A673 (cell line): ENCODE results near the gene ASTN2. TPM values are rescaled to one million over a fixed set of nuclear protein-coding genes. Genes with fewer than 3 reads are reported as not detected.

ENCODE experiments used
- BruUV-seq: library from RNA; stranded (reverse); fragments of 400-500 nt; replicated peaks from 2 replicates; lab custom pipeline; 2021; lab: Mats Ljungman, UMichigan
- CTCF ChIA-PET: fragments of 300-600 bp; sonication (Branson Sonifier 250); formaldehyde crosslinking; loops from one replicate; lab custom pipeline; 2022; ENCODE audit warnings: antibody characterized with exemption; lab: Charles Lee
- POLR2A ChIA-PET: fragments of 300-600 bp; sonication (Branson Sonifier 250); formaldehyde crosslinking; loops from one replicate; lab custom pipeline; 2022; ENCODE audit warnings: antibody characterized with exemption; ENCODE audit not compliant: low non-redundant PET; lab: Charles Lee
- DNase-seq: peaks from one replicate; pipeline ENCODE4 v3.0.0-alpha.2; 2015; ENCODE audit warnings: low spot score
- H3K27ac ChIP-seq: fragments of 200-600 bp; sonication (generic); 2 replicates; pipeline ENCODE4 v1.5.1; 2016; ENCODE audit warnings: mixed run types, low read depth, mild to moderate bottlenecking, mixed read lengths, antibody characterized with exemption, low read length; ENCODE audit not compliant: poor library complexity, severe bottlenecking
- H3K27me3 ChIP-seq: fragments of 200-600 bp; sonication (generic); replicated peaks from 2 replicates; pipeline ENCODE4 v1.6.1; 2017; ENCODE audit warnings: mixed run types, low read depth, mild to moderate bottlenecking, mixed read lengths, antibody characterized with exemption, low read length; ENCODE audit not compliant: insufficient read depth, poor library complexity
- H3K36me3 ChIP-seq: fragments of 200-600 bp; sonication (generic); 2 replicates; pipeline ENCODE4 v1.6.1; 2016; ENCODE audit warnings: mixed run types, mild to moderate bottlenecking, mixed read lengths, antibody characterized with exemption, low read length; ENCODE audit not compliant: insufficient read depth, poor library complexity, severe bottlenecking
- H3K4me1 ChIP-seq: fragments of 200-600 bp; sonication (generic); 2 replicates; pipeline ENCODE4 v1.6.1; 2017; ENCODE audit warnings: mixed run types, mild to moderate bottlenecking, mixed read lengths, antibody characterized with exemption, low read length; ENCODE audit not compliant: insufficient read depth, poor library complexity, severe bottlenecking
- H3K4me3 ChIP-seq: fragments of 200-600 bp; sonication (generic); 2 replicates; pipeline ENCODE4 v1.5.1; 2016; ENCODE audit warnings: low read depth, mixed run types, mild to moderate bottlenecking, mixed read lengths, low read length; ENCODE audit not compliant: poor library complexity, severe bottlenecking
- H3K9me3 ChIP-seq: fragments of 200-600 bp; sonication (generic); 2 replicates; pipeline ENCODE4 v1.6.1; 2016; ENCODE audit warnings: mixed run types, low read depth, mild to moderate bottlenecking, mixed read lengths, antibody characterized with exemption, low read length; ENCODE audit not compliant: poor library complexity, severe bottlenecking
- CTCF ChIP-seq: fragments of 300-800, 200-600 bp; sonication (generic); conservative IDR thresholded peaks from 2 replicates; pipeline ENCODE4 v1.5.1; 2017; ENCODE audit warnings: low read depth, mild to moderate bottlenecking, antibody characterized with exemption, low read length, moderate library complexity, mixed read lengths
- EZH2 ChIP-seq: fragments of 200-600 bp; sonication (generic); IDR thresholded peaks from 2 replicates; pipeline ENCODE4 v1.6.1; 2017; ENCODE audit warnings: borderline replicate concordance, low read depth, mild to moderate bottlenecking, mixed read lengths, antibody characterized with exemption, low read length; ENCODE audit not compliant: poor library complexity, severe bottlenecking
- intact Hi-C: fragments of 100-400 bp; cut with micrococcal nuclease; formaldehyde crosslinking; loops from one replicate; pipeline ENCODE4 v1.10.0; 2022; ENCODE audit not compliant: unreplicated experiment
- total RNA-seq: library from RNA; stranded (reverse); gene quantifications from 2 replicates; pipeline ENCODE4 v1.2.3, GENCODE V29; 2021

The ASTN2 gene
- total RNA-seq, 1 experiment from 2014 or later = 3.4 TPM

- DNase-seq = no peak
- H3K4me1 ChIP-seq = no peaks in the 10 kb centered on the region
- H3K4me3 ChIP-seq = no peak overlapping the region
- H3K9me3 ChIP-seq = no peaks in the 10 kb centered on the region
- POLR2A ChIA-PET = no interaction called here
- intact Hi-C loops = no loop called here
- H3K27me3 ChIP-seq = peaks cover 6% of the 10 kb centered on the region
- no peak overlapping the region for H3K27ac ChIP-seq
- CTCF ChIA-PET = no interaction called here
- no peaks in the 10 kb centered on the region for H3K36me3 ChIP-seq
- no TSS peak for BruUV-seq
- TF ChIP-seq EZH2 = no peak
- TF ChIP-seq CTCF = no peak
Observed at GRCh38 chr9:117214416-117214815, 200.4 kb downstream of the ASTN2 start.

GRCh38 chr9:117211280-117211679, 203.6 kb downstream of the ASTN2 start:
- H3K4me1 ChIP-seq = no peaks in the 10 kb centered on the region
- peaks cover 6% of the 10 kb centered on the region for H3K27me3 ChIP-seq
- H3K36me3 ChIP-seq = no peaks in the 10 kb centered on the region
- TF ChIP-seq CTCF = no peak
- no peak for TF ChIP-seq EZH2
- no peak overlapping the region for H3K4me3 ChIP-seq
- intact Hi-C loops = no loop called here
- ChIA-PET CTCF (no interaction called here), POLR2A (no interaction called here)
- DNase-seq = no peak
- BruUV-seq = no TSS peak
- H3K9me3 ChIP-seq = no peaks in the 10 kb centered on the region
- no peak overlapping the region for H3K27ac ChIP-seq

- H3K9me3 ChIP-seq = no peaks in the 10 kb centered on the region
- BruUV-seq = no TSS peak
- H3K4me1 ChIP-seq = no peaks in the 10 kb centered on the region
- POLR2A ChIA-PET = no interaction called here
- CTCF ChIA-PET = no interaction called here
- no peaks in the 10 kb centered on the region for H3K36me3 ChIP-seq
- no peak overlapping the region for H3K4me3 ChIP-seq
- intact Hi-C loops = no loop called here
- TF ChIP-seq EZH2 (no peak), CTCF (no peak)
- DNase-seq = no peak
- H3K27me3 ChIP-seq = peaks cover 1% of the 10 kb centered on the region
- H3K27ac ChIP-seq = no peak overlapping the region
Observed at GRCh38 chr9:117205806-117206205, 209.1 kb downstream of the ASTN2 start.
